ENCODE results near the gene RPL7A. TPM values are rescaled to one million over a fixed set of nuclear protein-coding genes. Genes with fewer than 3 reads are reported as not detected.
"Not testable (repeated sequence)": the region's sequence is repeated elsewhere in the genome, so short reads cannot be mapped to it uniquely, and the experiment has no call there.

Gene RPL7A
- total RNA-seq, 1 donor from 2014 or later = 2,342 TPM

DNA sequence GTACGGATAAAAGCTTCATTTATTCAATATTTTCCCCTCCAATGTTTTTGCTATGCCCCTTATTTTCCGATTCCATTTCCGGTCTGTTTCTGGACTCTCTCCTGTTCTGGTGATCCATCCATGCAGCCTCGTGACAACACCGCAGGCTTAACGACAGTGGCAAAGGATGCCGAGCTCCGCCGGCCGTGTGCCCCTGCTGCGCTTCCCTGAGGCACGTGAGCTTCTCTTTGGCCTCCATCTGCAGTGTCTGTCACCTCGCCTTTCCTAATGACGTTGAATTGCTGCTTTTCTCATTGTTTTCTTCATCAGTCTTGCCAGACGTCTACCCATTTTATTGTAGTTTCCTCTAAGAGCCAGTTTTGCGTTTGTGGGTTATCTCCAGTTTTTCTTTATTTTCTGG is 40.7 kb upstream of the RPL7A start:
- Histone ChIP-seq H3K4me3 (ENCODE audit: low read length in 3 of 3) (no peak overlapping the region), H3K36me3 (ENCODE audit: control insufficient read depth in 3 of 3, insufficient read depth in 3 of 3, low read length in 3 of 3) (no peaks in the 10 kb centered on the region), H3K27me3 (ENCODE audit: control insufficient read depth in 3 of 3, insufficient read depth in 3 of 3, low read length in 3 of 3) (peaks cover 12 to 40% (median 30%) of the 10 kb centered on the region in 3 donors), H3K27ac (ENCODE audit: low read depth, low read length) (no peak overlapping the region), H3K4me1 (ENCODE audit: control insufficient read depth in 3 of 3, insufficient read depth in 3 of 3, low read length in 3 of 3) (peaks cover 0 to 2% (median 0%) of the 10 kb centered on the region in 3 donors), H3K9me3 (ENCODE audit: control insufficient read depth in 3 of 3, low read length in 3 of 3) (no peaks in the 10 kb centered on the region), H3K9ac (ENCODE audit: low read depth in 1 of 3, low read length in 3 of 3) (no peak overlapping the region)

DNA sequence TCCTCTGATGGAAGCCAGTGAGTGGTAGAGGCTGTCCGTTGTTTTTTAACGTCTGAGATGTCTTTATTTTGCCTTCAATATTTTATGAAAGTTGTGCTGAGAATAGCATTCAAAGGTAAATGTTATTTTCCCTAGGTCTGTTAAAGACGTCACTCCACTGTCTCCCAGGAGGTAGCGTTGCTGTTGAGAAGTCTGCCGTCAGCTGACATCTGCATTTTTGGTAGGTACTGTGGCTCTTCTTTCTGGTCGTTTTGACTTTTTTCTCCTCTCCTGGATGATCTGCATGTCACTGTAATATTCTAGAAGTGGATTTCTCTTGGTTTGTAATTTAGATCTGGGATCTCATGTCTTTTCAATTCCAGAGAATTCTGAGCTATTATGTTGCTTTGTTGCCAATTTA is 38.4 kb upstream of the RPL7A start:
- Histone ChIP-seq H3K27ac (ENCODE audit: low read depth, low read length) (no peak overlapping the region), H3K36me3 (ENCODE audit: control insufficient read depth in 3 of 3, insufficient read depth in 3 of 3, low read length in 3 of 3) (no peaks in the 10 kb centered on the region), H3K4me1 (ENCODE audit: control insufficient read depth in 3 of 3, insufficient read depth in 3 of 3, low read length in 3 of 3) (peaks cover 0 to 2% (median 0%) of the 10 kb centered on the region in 3 donors), H3K9me3 (ENCODE audit: control insufficient read depth in 3 of 3, low read length in 3 of 3) (no peaks in the 10 kb centered on the region), H3K4me3 (ENCODE audit: low read length in 3 of 3) (no peak overlapping the region), H3K9ac (ENCODE audit: low read depth in 1 of 3, low read length in 3 of 3) (no peak overlapping the region), H3K27me3 (ENCODE audit: control insufficient read depth in 3 of 3, insufficient read depth in 3 of 3, low read length in 3 of 3) (peaks cover 8 to 20% (median 18%) of the 10 kb centered on the region in 3 donors)

DNA sequence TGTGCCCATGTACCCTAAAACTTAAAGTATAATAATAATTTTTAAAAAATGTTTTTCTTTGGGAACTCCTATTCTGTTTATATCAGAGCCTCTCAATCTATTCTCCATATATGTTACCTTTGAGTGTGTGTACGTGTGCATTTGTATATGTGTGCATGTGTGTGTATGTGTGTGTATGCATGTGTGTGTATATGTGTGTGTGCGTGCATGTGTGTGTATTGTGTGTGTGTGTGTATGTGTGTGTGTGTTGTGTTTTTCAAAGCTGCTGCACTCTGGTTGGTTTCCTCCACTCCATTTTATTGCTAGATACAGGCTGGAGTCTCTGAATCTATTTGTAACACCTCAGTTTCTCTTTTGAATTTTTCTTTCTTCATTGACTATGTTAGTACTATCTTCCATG is 32.0 kb upstream of the RPL7A start:
- Histone ChIP-seq H3K4me3 (ENCODE audit: low read length in 3 of 3) (no peak overlapping the region), H3K4me1 (ENCODE audit: control insufficient read depth in 3 of 3, insufficient read depth in 3 of 3, low read length in 3 of 3) (no peaks in the 10 kb centered on the region), H3K9ac (ENCODE audit: low read depth in 1 of 3, low read length in 3 of 3) (no peak overlapping the region), H3K27me3 (ENCODE audit: control insufficient read depth in 3 of 3, insufficient read depth in 3 of 3, low read length in 3 of 3) (peaks cover 0 to 2% (median 0%) of the 10 kb centered on the region in 3 donors), H3K9me3 (ENCODE audit: control insufficient read depth in 3 of 3, low read length in 3 of 3) (no peaks in the 10 kb centered on the region), H3K27ac (ENCODE audit: low read depth, low read length) (no peak overlapping the region), H3K36me3 (ENCODE audit: control insufficient read depth in 3 of 3, insufficient read depth in 3 of 3, low read length in 3 of 3) (no peaks in the 10 kb centered on the region)

DNA sequence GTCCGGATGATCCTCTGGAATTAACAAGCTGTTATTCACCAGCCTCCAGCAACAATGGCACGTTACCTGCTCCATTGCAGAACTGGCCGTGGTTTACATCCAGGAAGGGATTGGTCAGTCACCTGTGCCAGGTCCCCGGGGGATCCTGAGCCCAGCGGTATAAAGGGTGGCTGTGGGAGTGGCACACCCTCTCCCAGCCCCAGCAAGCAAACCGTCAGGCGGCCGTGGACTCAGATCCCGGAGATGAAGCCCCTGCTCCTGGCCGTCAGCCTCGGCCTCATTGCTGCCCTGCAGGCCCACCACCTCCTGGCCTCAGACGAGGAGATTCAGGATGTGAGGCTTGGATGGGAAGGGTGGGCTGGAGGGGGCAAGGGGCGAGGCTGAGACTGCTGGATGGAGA is 30.5 kb upstream of the RPL7A start:
- H3K9me3 ChIP-seq (ENCODE audit: control insufficient read depth in 3 of 3, low read length in 3 of 3); H3K4me3 ChIP-seq (ENCODE audit: low read length in 3 of 3); H3K27me3 ChIP-seq (ENCODE audit: control insufficient read depth in 3 of 3, insufficient read depth in 3 of 3, low read length in 3 of 3); H3K4me1 ChIP-seq (ENCODE audit: control insufficient read depth in 3 of 3, insufficient read depth in 3 of 3, low read length in 3 of 3); H3K36me3 ChIP-seq (ENCODE audit: control insufficient read depth in 3 of 3, insufficient read depth in 3 of 3, low read length in 3 of 3); H3K27ac ChIP-seq (ENCODE audit: low read depth, low read length); H3K9ac ChIP-seq (ENCODE audit: low read depth in 1 of 3, low read length in 3 of 3): not testable (repeated sequence)

DNA sequence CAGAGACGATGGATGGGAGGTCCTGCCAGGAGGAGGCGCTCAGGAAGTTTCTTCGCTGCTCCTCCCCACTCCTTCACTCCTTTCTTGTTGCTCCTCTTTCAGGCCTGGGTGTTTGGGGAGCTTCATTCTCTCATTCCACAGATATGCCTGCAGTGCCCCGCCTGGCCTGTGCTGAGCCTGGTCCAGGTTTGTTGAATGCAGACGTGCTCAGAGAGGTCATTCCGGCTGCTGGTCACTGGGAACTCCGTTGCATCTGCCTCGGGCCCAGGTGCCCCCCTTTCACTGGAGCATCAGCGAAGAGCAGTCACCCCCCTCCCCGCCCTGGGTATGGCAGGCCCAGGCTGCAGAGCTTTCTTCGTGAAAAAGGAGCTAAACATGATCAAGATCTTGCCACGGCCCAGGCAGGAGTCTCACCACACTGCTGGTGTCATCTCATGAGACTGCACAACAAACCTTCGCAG is 27.6 kb upstream of the RPL7A start:
- Histone ChIP-seq H3K27me3 (ENCODE audit: control insufficient read depth in 3 of 3, insufficient read depth in 3 of 3, low read length in 3 of 3) (peaks cover 0 to 13% (median 4%) of the 10 kb centered on the region in 3 donors), H3K9ac (ENCODE audit: low read depth in 1 of 3, low read length in 3 of 3) (no peak overlapping the region), H3K4me3 (ENCODE audit: low read length in 3 of 3) (no peak overlapping the region), H3K27ac (ENCODE audit: low read depth, low read length) (no peak overlapping the region), H3K4me1 (ENCODE audit: control insufficient read depth in 3 of 3, insufficient read depth in 3 of 3, low read length in 3 of 3) (no peaks in the 10 kb centered on the region), H3K36me3 (ENCODE audit: control insufficient read depth in 3 of 3, insufficient read depth in 3 of 3, low read length in 3 of 3) (no peaks in the 10 kb centered on the region), H3K9me3 (ENCODE audit: control insufficient read depth in 3 of 3, low read length in 3 of 3) (no peaks in the 10 kb centered on the region)

DNA sequence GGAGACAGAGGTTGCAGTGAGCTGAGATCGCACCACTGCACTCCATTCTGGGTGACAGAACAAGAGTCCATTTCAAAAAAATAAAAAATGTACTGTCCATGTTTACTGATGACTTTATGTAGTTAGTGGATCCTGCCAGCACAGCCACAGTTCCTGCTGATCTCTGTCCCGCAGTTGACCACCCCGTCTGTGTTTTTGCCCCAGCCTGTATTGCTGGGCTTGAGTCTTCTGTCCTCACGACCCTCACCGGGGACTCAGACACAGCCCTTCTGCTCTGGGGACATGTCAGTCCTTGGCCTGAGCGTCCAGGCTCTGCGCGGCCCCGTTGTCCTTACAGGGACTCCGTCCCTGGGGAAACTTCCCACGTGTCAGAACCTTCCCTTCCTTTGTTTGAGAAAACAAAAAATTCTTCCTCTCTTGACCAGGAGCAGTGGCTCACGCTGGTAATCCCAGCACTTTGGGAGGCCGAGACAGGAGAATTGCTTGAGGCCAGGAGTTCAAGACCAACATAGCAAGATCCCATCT is 26.5 kb upstream of the RPL7A start:
- no peak overlapping the region for H3K27ac ChIP-seq (ENCODE audit: low read depth, low read length)
- H3K4me3 ChIP-seq (ENCODE audit: low read length in 3 of 3) = no peak overlapping the region
- no peak overlapping the region for H3K9ac ChIP-seq (ENCODE audit: low read depth in 1 of 3, low read length in 3 of 3)
- no peaks in the 10 kb centered on the region for H3K9me3 ChIP-seq (ENCODE audit: control insufficient read depth in 3 of 3, low read length in 3 of 3)
- H3K36me3 ChIP-seq (ENCODE audit: control insufficient read depth in 3 of 3, insufficient read depth in 3 of 3, low read length in 3 of 3) = no peaks in the 10 kb centered on the region
- H3K27me3 ChIP-seq (ENCODE audit: control insufficient read depth in 3 of 3, insufficient read depth in 3 of 3, low read length in 3 of 3) = peaks cover 0 to 13% (median 4%) of the 10 kb centered on the region in 3 donors
- H3K4me1 ChIP-seq (ENCODE audit: control insufficient read depth in 3 of 3, insufficient read depth in 3 of 3, low read length in 3 of 3) = no peaks in the 10 kb centered on the region

DNA sequence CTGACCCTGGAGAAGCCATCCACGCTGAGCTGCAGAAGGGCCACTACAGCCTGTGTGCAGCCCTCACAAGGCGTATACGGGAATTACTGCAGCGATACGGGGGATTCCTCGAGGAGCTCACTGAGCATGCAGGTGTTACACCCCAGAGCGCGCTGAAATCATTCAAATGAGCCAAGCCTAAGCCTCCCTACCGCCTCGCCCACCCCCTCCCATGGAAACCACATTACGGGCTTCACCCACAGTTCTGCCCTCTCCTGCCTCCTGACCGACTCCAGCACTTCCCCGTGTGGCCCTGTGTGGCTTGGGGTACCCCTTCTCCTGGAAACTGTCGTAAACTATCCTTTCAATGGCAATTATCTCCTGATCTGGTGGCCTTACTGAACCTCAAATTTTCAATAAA is 25.3 kb upstream of the RPL7A start:
- peaks cover 0 to 13% (median 4%) of the 10 kb centered on the region in 3 donors for H3K27me3 ChIP-seq (ENCODE audit: control insufficient read depth in 3 of 3, insufficient read depth in 3 of 3, low read length in 3 of 3)
- H3K4me3 ChIP-seq (ENCODE audit: low read length in 3 of 3) = no peak overlapping the region
- no peaks in the 10 kb centered on the region for H3K36me3 ChIP-seq (ENCODE audit: control insufficient read depth in 3 of 3, insufficient read depth in 3 of 3, low read length in 3 of 3)
- no peaks in the 10 kb centered on the region for H3K4me1 ChIP-seq (ENCODE audit: control insufficient read depth in 3 of 3, insufficient read depth in 3 of 3, low read length in 3 of 3)
- no peak overlapping the region for H3K9ac ChIP-seq (ENCODE audit: low read depth in 1 of 3, low read length in 3 of 3)
- no peak overlapping the region for H3K27ac ChIP-seq (ENCODE audit: low read depth, low read length)
- no peaks in the 10 kb centered on the region for H3K9me3 ChIP-seq (ENCODE audit: control insufficient read depth in 3 of 3, low read length in 3 of 3)

DNA sequence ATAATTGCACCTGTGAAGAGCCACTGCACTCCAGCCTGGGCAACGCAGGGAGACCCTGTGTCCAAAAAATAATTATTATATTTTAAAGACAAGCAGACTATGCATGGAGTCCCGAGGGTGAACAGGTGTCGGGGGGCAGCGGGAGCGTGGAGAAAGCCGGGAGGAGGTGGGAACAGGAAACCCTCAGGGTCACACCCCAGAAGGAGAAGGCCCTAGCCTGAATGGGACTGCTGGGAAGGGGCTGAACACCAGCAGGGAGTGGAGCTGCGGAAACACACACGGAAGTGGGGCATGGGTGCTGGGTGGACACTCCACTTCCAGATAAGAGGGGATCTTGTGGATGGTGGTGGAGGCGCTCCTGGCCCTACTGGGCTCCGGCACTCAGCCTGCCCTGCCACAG is 24.8 kb upstream of the RPL7A start:
- no peaks in the 10 kb centered on the region for H3K36me3 ChIP-seq (ENCODE audit: control insufficient read depth in 3 of 3, insufficient read depth in 3 of 3, low read length in 3 of 3)
- no peak overlapping the region for H3K9ac ChIP-seq (ENCODE audit: low read depth in 1 of 3, low read length in 3 of 3)
- peaks cover 0 to 13% (median 4%) of the 10 kb centered on the region in 3 donors for H3K27me3 ChIP-seq (ENCODE audit: control insufficient read depth in 3 of 3, insufficient read depth in 3 of 3, low read length in 3 of 3)
- no peak overlapping the region for H3K27ac ChIP-seq (ENCODE audit: low read depth, low read length)
- no peaks in the 10 kb centered on the region for H3K4me1 ChIP-seq (ENCODE audit: control insufficient read depth in 3 of 3, insufficient read depth in 3 of 3, low read length in 3 of 3)
- H3K4me3 ChIP-seq (ENCODE audit: low read length in 3 of 3) = no peak overlapping the region
- no peaks in the 10 kb centered on the region for H3K9me3 ChIP-seq (ENCODE audit: control insufficient read depth in 3 of 3, low read length in 3 of 3)

DNA sequence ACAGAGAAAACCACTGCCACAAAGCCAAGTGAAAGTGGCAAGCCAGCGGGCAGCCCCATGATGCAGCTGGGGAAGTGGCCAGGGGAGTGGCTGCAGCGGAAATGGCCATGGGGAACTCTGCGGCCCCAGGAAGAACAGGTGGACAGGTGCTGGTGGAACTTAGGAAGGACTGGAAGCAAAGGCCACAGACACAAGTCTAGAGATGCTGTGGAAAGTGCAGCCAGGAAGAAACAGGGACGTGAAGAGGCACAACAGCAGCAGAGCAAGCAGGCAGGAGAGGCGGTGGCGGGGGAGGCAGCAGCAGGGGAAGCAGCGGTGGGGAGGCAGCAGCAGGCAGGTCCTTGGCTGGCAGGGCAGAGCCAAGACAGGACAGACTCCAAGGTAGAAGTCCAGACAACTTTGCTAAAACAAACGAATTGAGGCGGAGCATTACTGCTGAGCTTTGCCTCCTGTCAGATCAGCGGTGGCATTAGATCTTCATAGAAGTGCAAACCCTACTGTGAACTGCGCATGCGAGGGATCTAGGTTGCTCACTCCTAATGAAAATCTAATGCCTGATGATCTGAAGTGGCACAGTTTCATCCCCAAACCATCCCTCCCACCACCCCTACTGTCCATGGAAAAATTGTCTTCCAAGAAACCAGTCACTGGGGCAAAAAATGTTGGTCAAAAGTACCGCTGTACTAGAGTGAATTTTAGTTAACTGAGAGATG is 23.9 kb upstream of the RPL7A start:
- no peaks in the 10 kb centered on the region for H3K9me3 ChIP-seq (ENCODE audit: control insufficient read depth in 3 of 3, low read length in 3 of 3)
- H3K9ac ChIP-seq (ENCODE audit: low read depth in 1 of 3, low read length in 3 of 3) = no peak overlapping the region
- no peaks in the 10 kb centered on the region for H3K36me3 ChIP-seq (ENCODE audit: control insufficient read depth in 3 of 3, insufficient read depth in 3 of 3, low read length in 3 of 3)
- H3K27me3 ChIP-seq (ENCODE audit: control insufficient read depth in 3 of 3, insufficient read depth in 3 of 3, low read length in 3 of 3) = peaks cover 0 to 11% (median 4%) of the 10 kb centered on the region in 3 donors
- H3K27ac ChIP-seq (ENCODE audit: low read depth, low read length) = no peak overlapping the region
- H3K4me1 ChIP-seq (ENCODE audit: control insufficient read depth in 3 of 3, insufficient read depth in 3 of 3, low read length in 3 of 3) = no peaks in the 10 kb centered on the region
- no peak overlapping the region for H3K4me3 ChIP-seq (ENCODE audit: low read length in 3 of 3)

DNA sequence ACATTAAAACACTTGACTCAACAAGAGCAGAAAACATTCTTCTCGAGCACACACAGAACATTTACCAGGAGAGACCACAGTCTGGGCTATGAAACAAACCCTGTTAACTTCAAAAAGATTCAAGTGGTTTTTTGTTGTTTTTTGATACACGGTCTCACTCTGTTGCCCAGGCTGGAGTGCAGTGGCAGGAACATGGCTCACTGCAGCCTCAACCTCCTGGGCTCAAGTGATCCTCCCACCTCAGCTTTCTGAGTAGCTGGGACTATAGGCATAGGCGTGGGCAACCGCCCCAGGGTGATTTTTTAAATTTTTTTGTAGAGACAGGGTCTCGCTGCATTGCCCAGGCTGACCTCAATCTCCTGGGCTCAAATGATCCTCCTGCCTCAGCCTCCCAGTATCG is 21.0 kb upstream of the RPL7A start:
- not testable (repeated sequence) for H3K27ac ChIP-seq (ENCODE audit: low read depth, low read length); H3K9ac ChIP-seq (ENCODE audit: low read depth in 1 of 3, low read length in 3 of 3); H3K4me1 ChIP-seq (ENCODE audit: control insufficient read depth in 3 of 3, insufficient read depth in 3 of 3, low read length in 3 of 3); H3K9me3 ChIP-seq (ENCODE audit: control insufficient read depth in 3 of 3, low read length in 3 of 3); H3K27me3 ChIP-seq (ENCODE audit: control insufficient read depth in 3 of 3, insufficient read depth in 3 of 3, low read length in 3 of 3); H3K4me3 ChIP-seq (ENCODE audit: low read length in 3 of 3)
- H3K36me3 ChIP-seq (ENCODE audit: control insufficient read depth in 3 of 3, insufficient read depth in 3 of 3, low read length in 3 of 3) = peaks cover 9 to 15% (median 14%) of the 10 kb centered on the region in 3 donors

Measured in skeletal muscle tissue (tissue), 4 donors.